DOHH2 (cell line): ENCODE results near the gene VRK2.
"Not testable (repeated sequence)": the region's sequence is repeated elsewhere in the genome, so short reads cannot be mapped to it uniquely, and the experiment has no call there.

Experiments
- H3F3A ChIP-seq: fragments of 200-600 bp; sonication (generic), shearing (Covaris generic); 2 replicates; pipeline ENCODE4 v1.6.0; 2016; ENCODE audit warnings: antibody characterized with exemption, mild to moderate bottlenecking; ENCODE audit not compliant: control insufficient read depth, insufficient read depth
- H3K27ac ChIP-seq: fragments of 200-600 bp; sonication (generic); 2 replicates; pipeline ENCODE4 v1.5.1; 2014; ENCODE audit warnings: low read depth, mild to moderate bottlenecking, low read length, moderate library complexity
- H3K27me3 ChIP-seq: fragments of 200-600 bp; sonication (generic); 2 replicates; pipeline ENCODE4 v1.6.1; 2014; ENCODE audit warnings: mild to moderate bottlenecking, low read length, mixed read lengths; ENCODE audit not compliant: control insufficient read depth
- H3K36me3 ChIP-seq: fragments of 200-600 bp; sonication (generic); 2 replicates; pipeline ENCODE4 v1.6.1; 2014; ENCODE audit warnings: mild to moderate bottlenecking, low read length, moderate library complexity, mixed read lengths; ENCODE audit not compliant: control insufficient read depth
- H3K4me1 ChIP-seq: fragments of 200-600 bp; sonication (generic); 2 replicates; pipeline ENCODE4 v1.6.1; 2014; ENCODE audit warnings: mild to moderate bottlenecking, low read length, mixed read lengths; ENCODE audit not compliant: control insufficient read depth
- H3K4me2 ChIP-seq: fragments of 200-600 bp; sonication (generic); 2 replicates; pipeline ENCODE4 v1.6.0; 2014; ENCODE audit warnings: mild to moderate bottlenecking, low read length, moderate library complexity
- H3K4me3 ChIP-seq: fragments of 200-600 bp; sonication (generic); 2 replicates; pipeline ENCODE4 v1.5.1; 2014; ENCODE audit warnings: mild to moderate bottlenecking, low read length, mixed read lengths
- H3K79me2 ChIP-seq: fragments of 200-600 bp; sonication (generic); 2 replicates; pipeline ENCODE4 v1.6.1; 2014; ENCODE audit warnings: mild to moderate bottlenecking, low read length, mixed read lengths; ENCODE audit not compliant: control insufficient read depth
- H3K9me2 ChIP-seq: fragments of 200-600 bp; sonication (generic); replicated peaks from 2 replicates; pipeline ENCODE4 v1.6.1; 2014; ENCODE audit warnings: mild to moderate bottlenecking, low read length, mixed read lengths; ENCODE audit not compliant: control insufficient read depth
- H3K9me3 ChIP-seq: fragments of 200-600 bp; sonication (generic); 2 replicates; pipeline ENCODE4 v1.6.1; 2014; ENCODE audit warnings: antibody characterized with exemption, low read length, mixed read lengths; ENCODE audit not compliant: control insufficient read depth, insufficient read depth
- H4K20me1 ChIP-seq: fragments of 200-600 bp; sonication (generic); 2 replicates; pipeline ENCODE4 v1.6.0; 2014; ENCODE audit warnings: low read depth, mild to moderate bottlenecking, antibody characterized with exemption, low read length, moderate library complexity; ENCODE audit not compliant: control insufficient read depth, insufficient read depth
- EZH2phosphoT487 ChIP-seq: fragments of 200-600 bp; sonication (generic); IDR thresholded peaks from 2 replicates; pipeline ENCODE4 v1.6.1; 2017; ENCODE audit warnings: borderline replicate concordance, mild to moderate bottlenecking, antibody characterized with exemption, low read length, moderate library complexity, mixed read lengths
- TF ChIP-seq, protein P1 (sequence below): fragments of 200-600 bp; sonication (generic); IDR thresholded peaks from one replicate; pipeline ENCODE4 v1.5.1; 2014; ENCODE audit warnings: antibody characterized with exemption, mild to moderate bottlenecking, low read depth, low read length; ENCODE audit not compliant: poor library complexity, severe bottlenecking

The VRK2 gene

GRCh38 chr2:58158481-58158880 lies 111.9 kb downstream of the VRK2 start:
- H3K27ac ChIP-seq = no peak overlapping the region
- no peaks in the 10 kb centered on the region for H3K4me1 ChIP-seq
- H3K79me2 ChIP-seq = no peaks in the 10 kb centered on the region
- no peaks in the 10 kb centered on the region for H3K9me2 ChIP-seq
- no peaks in the 10 kb centered on the region for H3K27me3 ChIP-seq
- no peak overlapping the region for H3K4me3 ChIP-seq
- no peaks in the 10 kb centered on the region for H3K9me3 ChIP-seq
- no peaks in the 10 kb centered on the region for H4K20me1 ChIP-seq
- peaks cover 63% of the 10 kb centered on the region for H3K36me3 ChIP-seq
- TF ChIP-seq, protein P1, sequence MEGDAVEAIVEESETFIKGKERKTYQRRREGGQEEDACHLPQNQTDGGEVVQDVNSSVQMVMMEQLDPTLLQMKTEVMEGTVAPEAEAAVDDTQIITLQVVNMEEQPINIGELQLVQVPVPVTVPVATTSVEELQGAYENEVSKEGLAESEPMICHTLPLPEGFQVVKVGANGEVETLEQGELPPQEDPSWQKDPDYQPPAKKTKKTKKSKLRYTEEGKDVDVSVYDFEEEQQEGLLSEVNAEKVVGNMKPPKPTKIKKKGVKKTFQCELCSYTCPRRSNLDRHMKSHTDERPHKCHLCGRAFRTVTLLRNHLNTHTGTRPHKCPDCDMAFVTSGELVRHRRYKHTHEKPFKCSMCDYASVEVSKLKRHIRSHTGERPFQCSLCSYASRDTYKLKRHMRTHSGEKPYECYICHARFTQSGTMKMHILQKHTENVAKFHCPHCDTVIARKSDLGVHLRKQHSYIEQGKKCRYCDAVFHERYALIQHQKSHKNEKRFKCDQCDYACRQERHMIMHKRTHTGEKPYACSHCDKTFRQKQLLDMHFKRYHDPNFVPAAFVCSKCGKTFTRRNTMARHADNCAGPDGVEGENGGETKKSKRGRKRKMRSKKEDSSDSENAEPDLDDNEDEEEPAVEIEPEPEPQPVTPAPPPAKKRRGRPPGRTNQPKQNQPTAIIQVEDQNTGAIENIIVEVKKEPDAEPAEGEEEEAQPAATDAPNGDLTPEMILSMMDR = no peak
- TF ChIP-seq EZH2phosphoT487 = no peak
- H3F3A ChIP-seq = peaks cover 2% of the 10 kb centered on the region; the same call in 1 of the 2 replicates
- no peak overlapping the region for H3K4me2 ChIP-seq

GRCh38 chr2:58163913-58164312 lies 117.3 kb downstream of the VRK2 start:
- no peaks in the 10 kb centered on the region for H3K27me3 ChIP-seq
- no peaks in the 10 kb centered on the region for H4K20me1 ChIP-seq
- H3K27ac ChIP-seq = no peak overlapping the region
- H3K36me3 ChIP-seq = peaks cover 42% of the 10 kb centered on the region
- no peak overlapping the region for H3K4me3 ChIP-seq
- no peaks in the 10 kb centered on the region for H3K9me3 ChIP-seq
- no peak overlapping the region for H3K4me2 ChIP-seq
- H3K4me1 ChIP-seq = no peaks in the 10 kb centered on the region
- no peak for TF ChIP-seq EZH2phosphoT487
- no peaks in the 10 kb centered on the region for H3K79me2 ChIP-seq
- H3K9me2 ChIP-seq = no peaks in the 10 kb centered on the region
- H3F3A ChIP-seq = peaks cover 4% of the 10 kb centered on the region; the same call in 1 of the 2 replicates

DNA sequence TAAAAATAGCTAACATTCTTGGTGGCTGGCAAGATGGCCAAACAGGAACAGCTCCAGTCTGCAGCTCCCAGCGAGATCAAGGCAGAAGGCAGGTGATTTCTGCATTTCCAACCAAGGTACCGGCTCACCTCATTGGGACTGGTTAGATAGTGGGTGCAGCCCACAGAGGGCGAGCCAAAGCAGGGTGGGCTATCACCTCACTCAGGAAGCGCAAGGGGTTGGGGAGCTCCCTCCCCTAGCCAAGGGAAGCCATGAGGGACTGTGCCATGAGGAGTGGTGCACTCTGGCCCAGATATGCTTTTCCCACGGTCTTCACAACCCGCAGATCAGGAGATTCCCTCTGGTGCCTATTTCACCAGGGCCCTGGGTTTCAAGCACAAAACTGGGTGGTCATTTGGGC lies 121.5 kb downstream of the VRK2 start:
- H4K20me1 ChIP-seq, H3K79me2 ChIP-seq, H3K27me3 ChIP-seq, H3F3A ChIP-seq, H3K36me3 ChIP-seq, H3K9me2 ChIP-seq, H3K4me1 ChIP-seq, H3K9me3 ChIP-seq, H3K4me2 ChIP-seq, H3K27ac ChIP-seq, H3K4me3 ChIP-seq: not testable (repeated sequence)

DNA sequence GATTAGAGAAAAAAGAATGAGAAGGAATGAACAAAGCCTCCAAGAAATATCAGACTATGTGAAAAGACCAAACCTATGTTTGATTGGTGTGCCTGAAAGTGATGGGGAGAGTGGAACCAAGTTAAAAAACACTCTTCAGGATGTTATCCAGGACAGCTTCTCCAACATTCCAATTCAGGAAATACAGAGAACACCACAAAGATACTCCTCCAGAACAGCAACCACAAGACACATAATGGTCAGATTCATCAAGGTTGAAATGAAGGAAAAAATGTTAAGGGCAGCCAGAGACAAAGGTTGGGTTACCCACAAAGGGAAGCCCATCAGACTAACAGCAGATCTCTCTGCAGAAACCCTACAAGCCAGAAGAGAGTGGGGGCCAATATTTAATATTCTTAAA lies 123.2 kb downstream of the VRK2 start:
- not testable (repeated sequence) for H3K4me3 ChIP-seq, H3K9me2 ChIP-seq, H4K20me1 ChIP-seq, H3K4me1 ChIP-seq, H3K79me2 ChIP-seq, H3K27ac ChIP-seq, H3K27me3 ChIP-seq, H3K9me3 ChIP-seq, H3K36me3 ChIP-seq, H3F3A ChIP-seq, H3K4me2 ChIP-seq

GRCh38 chr2:58170334-58170933 lies 123.8 kb downstream of the VRK2 start:
- H3K27ac ChIP-seq, H3K4me2 ChIP-seq, H3K4me3 ChIP-seq, H3K9me3 ChIP-seq, H3K79me2 ChIP-seq, H3K9me2 ChIP-seq, H4K20me1 ChIP-seq, H3K36me3 ChIP-seq, H3K4me1 ChIP-seq, H3K27me3 ChIP-seq, H3F3A ChIP-seq: not testable (repeated sequence)

DNA sequence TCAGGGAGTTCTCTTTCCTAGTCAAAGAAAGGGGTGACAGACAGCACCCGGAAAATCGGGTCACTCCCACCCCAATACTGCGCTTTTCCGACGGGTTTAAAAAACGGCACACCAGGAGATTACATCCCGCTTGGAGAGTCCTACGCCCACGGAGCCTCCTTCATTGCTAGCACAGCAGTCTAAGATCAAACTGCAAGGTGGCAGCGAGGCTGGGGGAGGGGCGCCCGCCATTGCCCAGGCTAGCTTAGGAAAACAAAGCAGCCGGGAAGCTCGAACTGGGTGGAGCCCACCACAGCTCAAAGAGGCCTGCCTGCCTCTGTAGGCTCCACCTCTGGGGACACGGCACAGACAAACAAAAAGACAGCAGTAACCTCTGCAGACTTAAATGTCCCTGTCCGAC lies 125.2 kb downstream of the VRK2 start:
- H3K4me1 ChIP-seq, H3K79me2 ChIP-seq, H3K27me3 ChIP-seq, H3K4me2 ChIP-seq, H4K20me1 ChIP-seq, H3K9me3 ChIP-seq, H3K4me3 ChIP-seq, H3K27ac ChIP-seq, H3K36me3 ChIP-seq, H3K9me2 ChIP-seq, H3F3A ChIP-seq: not testable (repeated sequence)

- not testable (repeated sequence) for H3K4me2 ChIP-seq, H3K27me3 ChIP-seq, H3F3A ChIP-seq, H3K4me3 ChIP-seq, H3K79me2 ChIP-seq, H3K4me1 ChIP-seq, H3K9me2 ChIP-seq, H3K36me3 ChIP-seq, H3K27ac ChIP-seq, H4K20me1 ChIP-seq, H3K9me3 ChIP-seq
These were observed 130.6 kb downstream of the VRK2 start for GRCh38 chr2:58177187-58177586.
